B cell (primary cell): ENCODE data around the gene SELENBP1.

Experiments used
- CTCF ChIP-seq: fragments of 200-600 bp; IDR thresholded peaks from one replicate; pipeline ENCODE4 v1.8.0; 2022; ENCODE audit warnings: antibody characterized with exemption, mild to moderate bottlenecking
- EZH2 ChIP-seq: IDR thresholded peaks from 2 replicates; pipeline ENCODE4 v1.6.1; 2012; ENCODE audit warnings: borderline replicate concordance, low read depth, mild to moderate bottlenecking, moderate library complexity, low read length; ENCODE audit not compliant: insufficient read depth, poor library complexity, severe bottlenecking

- no peak for TF ChIP-seq CTCF
- no peak for TF ChIP-seq EZH2
Observed at GRCh38 chr1:151419819-151420218, 47.3 kb upstream of the SELENBP1 start.
